ENCODE data around the gene AHCYL2.

DNA sequence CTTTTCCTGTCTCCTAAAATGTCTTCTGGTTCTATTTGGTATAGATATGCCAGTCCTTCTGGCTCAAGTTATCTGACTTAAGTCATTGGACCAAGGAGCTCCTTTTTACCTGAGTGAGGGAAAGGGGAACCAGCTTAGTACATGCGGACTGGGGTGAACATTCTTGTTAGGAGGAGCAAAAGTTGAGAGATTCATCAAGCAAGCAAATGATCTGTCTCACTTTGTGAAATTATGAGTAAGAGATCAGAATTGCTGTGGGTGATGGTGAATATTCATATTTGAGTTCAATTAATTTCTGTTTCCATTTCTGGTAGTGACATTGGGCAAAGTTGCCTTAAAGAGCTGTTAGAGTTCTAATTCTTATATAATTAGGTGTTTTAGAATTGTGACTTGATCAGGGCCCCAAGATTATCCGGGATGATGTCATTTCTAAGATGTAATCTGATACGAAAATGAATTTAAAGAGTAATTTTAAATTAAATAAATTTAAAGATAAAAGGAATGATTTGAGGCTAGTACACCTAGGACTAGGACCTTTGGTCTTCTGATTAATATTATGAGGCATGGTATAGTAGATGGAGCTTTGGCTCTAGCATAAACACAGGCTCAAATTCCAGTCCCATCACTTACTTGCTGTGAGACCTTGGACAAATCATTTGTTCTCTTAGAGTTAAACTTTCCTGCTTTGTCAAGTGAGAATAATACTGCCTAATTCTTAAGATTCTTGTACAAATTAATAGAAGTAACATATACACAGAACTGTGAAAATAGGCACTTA is 149.0 kb downstream of the AHCYL2 start:
- TF ChIP-seq, protein P1, sequence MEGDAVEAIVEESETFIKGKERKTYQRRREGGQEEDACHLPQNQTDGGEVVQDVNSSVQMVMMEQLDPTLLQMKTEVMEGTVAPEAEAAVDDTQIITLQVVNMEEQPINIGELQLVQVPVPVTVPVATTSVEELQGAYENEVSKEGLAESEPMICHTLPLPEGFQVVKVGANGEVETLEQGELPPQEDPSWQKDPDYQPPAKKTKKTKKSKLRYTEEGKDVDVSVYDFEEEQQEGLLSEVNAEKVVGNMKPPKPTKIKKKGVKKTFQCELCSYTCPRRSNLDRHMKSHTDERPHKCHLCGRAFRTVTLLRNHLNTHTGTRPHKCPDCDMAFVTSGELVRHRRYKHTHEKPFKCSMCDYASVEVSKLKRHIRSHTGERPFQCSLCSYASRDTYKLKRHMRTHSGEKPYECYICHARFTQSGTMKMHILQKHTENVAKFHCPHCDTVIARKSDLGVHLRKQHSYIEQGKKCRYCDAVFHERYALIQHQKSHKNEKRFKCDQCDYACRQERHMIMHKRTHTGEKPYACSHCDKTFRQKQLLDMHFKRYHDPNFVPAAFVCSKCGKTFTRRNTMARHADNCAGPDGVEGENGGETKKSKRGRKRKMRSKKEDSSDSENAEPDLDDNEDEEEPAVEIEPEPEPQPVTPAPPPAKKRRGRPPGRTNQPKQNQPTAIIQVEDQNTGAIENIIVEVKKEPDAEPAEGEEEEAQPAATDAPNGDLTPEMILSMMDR (IDR thresholded peaks at IDR 0.05; ENCODE audit: insufficient read depth, low read length, poor library complexity, severe bottlenecking) = no peak
- TF ChIP-seq EZH2phosphoT487 (conservative IDR thresholded peaks at IDR 0.05; ENCODE audit: low read length) = no peak

All from SU-DHL-6 (cell line).